ENCODE measurements around the gene RALY. TPM values are rescaled to one million over a fixed set of nuclear protein-coding genes. Genes with fewer than 3 reads are reported as not detected.
A peak's percentile ranks its signal among the peaks of the same experiment; 100 is the strongest.

The RALY gene
- 102 TPM for total RNA-seq
- long read RNA-seq, full-length matches to known transcripts: 117 of 132 reads
- long read RNA-seq, partial matches to known transcripts: 9 of 132 reads
- long read RNA-seq, other reads (novel, unspliced or antisense): 6 of 132 reads

GRCh38 chr20:33993576-33994221 is at the start of gene RALY:
TSS of gene RALY (plus strand) at chr20:33993911. CDS start at chr20:34072075, 78,164 bp downstream.
- ATAC-seq (peak; percentile 91), DNase-seq (ENCODE audit: missing footprints) (peak; percentile 98)
- intact Hi-C loops (cut with DNase I): loop anchor here (1.0 to 5.0 kb wide), 3 partner anchors 46 to 181 kb away; partner anchors contain the start of gene CHMP4B

DNA sequence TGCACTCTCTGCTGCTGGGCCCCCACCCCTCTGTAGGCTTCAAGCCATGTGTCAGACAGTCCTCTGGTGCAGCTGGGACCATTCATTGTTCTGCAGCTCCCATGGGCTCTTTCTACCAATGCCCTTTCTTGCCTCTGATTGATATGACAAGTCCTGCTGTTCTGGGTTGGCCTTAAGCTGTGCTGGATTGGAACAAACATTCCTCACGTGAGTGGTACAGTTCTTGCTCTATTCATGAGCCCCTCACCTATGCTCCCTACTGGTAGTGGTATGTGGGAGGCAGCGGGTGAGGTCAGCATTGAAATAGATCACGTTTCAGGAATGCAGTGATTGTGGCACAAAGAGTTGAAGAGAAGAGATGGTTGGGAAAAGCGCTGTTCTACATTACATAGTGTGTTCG is 48.8 kb upstream of the RALY start:
- ATAC-seq: no peak
- no peak for DNase-seq (ENCODE audit: missing footprints)
- intact Hi-C loops (cut with DNase I): no loop called here

- DNase-seq (ENCODE audit: missing footprints) (no peak), ATAC-seq (no peak)
- intact Hi-C loops (cut with DNase I): no loop called here
Observed at GRCh38 chr20:33945391-33946081, 48.2 kb upstream of the RALY start.

- ATAC-seq (no peak), DNase-seq (ENCODE audit: missing footprints) (no peak)
- intact Hi-C loops (cut with DNase I): no loop called here
Observed at GRCh38 chr20:33947709-33948295, 45.9 kb upstream of the RALY start.

DNA sequence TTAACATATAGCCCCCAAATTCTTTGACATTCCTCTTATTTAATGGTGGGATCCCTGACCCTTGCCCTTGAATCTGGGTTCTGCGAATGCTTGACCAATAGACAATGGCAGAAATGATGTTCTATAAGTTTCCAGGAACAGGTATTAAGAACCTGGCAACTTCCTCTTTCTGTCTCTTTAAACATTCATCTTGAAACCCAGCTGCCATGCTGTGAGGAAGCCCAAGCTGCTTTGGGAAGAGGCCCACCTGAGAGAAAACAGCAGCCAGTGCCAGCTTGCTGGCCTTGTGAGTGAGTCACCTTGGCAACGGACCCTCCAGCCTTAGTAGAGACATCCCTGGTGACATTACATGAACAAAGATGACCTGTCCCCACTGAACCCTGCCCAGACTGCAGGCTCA is 45.2 kb upstream of the RALY start:
- DNase-seq (ENCODE audit: missing footprints) (no peak), ATAC-seq (no peak)
- intact Hi-C loops (cut with DNase I): no loop called here

- ATAC-seq: no peak
- DNase-seq (ENCODE audit: missing footprints): no peak
- intact Hi-C loops (cut with DNase I): no loop called here
Observed at GRCh38 chr20:33951171-33951570, 42.5 kb upstream of the RALY start.

DNA sequence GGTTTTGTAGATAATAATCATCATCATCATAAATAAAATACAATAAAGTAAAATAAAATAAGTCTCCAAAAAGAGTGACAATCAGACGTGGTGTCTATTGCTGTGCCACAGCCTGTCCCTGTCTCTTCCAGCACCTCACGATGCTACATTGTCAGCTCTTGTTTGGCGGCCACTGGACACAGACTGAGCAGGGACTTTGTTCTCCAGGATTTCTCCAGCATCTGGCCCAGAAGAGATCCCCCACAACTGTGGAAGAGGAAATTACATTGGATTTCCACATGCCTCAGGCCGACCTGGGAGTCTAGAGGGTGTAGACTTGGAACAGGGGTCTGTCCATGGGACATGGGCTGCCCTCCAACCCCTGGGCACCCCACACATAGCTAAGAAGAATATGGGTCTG is 39.2 kb upstream of the RALY start:
- intact Hi-C loops (cut with DNase I): no loop called here
- no peak for ATAC-seq
- no peak for DNase-seq (ENCODE audit: missing footprints)

DNA sequence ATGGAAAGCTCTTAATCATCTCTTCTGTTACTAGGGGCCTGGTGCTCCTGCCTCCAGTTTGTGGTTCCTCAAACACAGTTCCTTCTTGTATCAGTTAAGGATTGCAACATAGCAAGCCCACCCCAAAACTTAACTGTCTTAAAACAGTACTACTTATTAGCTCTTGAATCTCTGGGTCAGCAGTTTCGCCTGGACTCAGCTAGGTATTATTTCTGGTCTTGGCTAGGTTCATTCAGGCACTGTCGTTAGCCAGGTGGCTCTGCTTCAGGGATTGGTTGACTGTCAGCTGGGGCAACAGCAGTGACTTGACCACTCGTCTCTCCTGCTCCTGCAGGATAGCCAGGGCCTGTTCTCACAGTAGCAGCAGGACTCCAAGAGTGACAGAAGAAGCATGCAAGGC is 30.0 kb upstream of the RALY start:
- ATAC-seq (no peak), DNase-seq (ENCODE audit: missing footprints) (no peak)
- intact Hi-C loops (cut with DNase I): no loop called here

DNA sequence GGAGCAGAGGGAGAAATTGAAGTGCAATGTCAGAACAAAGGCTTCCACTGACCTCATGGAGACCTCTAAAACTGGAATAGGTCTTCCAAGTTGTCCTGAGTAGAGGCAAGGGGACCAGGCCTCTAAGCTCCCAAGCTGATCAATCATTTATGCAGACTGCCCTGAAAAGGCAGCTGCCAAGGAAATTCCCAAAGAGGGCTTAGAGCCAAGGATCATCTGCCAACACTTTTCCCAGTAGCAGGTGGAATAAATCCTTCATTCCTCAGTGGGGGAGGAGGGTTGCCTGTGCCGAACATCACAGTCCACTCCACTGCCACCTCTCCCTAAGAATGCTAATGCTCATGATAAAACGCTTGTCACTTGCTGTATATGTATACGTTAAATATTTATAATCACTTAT is 29.3 kb upstream of the RALY start:
- ATAC-seq: no peak
- intact Hi-C loops (cut with DNase I): no loop called here
- DNase-seq (ENCODE audit: missing footprints): no peak

DNA sequence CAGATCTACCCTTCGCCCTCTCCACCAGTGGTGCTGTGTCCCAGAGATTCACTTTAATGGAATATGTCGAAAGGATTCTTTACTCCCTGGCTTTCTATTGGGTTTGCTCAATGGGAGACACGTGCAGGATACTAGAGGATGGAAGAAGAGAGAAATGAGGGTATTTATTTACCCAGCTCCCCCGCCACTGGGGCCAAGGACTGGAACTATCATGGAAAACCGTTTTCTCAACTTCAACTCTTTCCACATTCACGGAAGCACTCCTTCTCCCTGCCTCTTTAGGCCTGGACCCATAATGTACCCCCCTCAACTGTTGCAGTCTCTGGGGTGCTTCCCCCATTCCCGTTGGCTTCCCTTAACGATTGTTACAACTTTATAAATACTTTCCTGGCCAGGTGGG is 26.6 kb upstream of the RALY start:
- ATAC-seq: no peak
- intact Hi-C loops (cut with DNase I): no loop called here
- DNase-seq (ENCODE audit: missing footprints): no peak

DNA sequence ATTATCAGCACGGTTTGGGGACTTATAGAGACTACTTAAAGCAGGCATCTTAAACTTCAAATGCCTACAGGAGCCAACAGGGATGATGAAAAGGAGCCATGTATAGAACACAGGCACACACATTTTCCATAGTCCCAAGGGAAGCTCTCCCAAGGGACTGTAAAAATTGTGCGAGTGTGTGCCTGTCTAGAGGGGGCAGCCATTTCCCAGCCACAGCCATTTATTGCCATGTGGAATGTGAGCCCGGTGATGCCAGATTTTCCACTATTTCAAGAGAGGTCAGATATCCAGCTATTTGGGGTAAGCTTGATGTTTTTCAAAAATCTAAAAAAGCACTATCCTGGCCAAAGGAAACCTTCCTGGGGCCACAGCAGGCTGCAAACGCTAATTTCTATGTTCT is 24.1 kb upstream of the RALY start:
- ATAC-seq (no peak), DNase-seq (ENCODE audit: missing footprints) (no peak)
- intact Hi-C loops (cut with DNase I): no loop called here

- DNase-seq (ENCODE audit: missing footprints): no peak
- intact Hi-C loops (cut with DNase I): no loop called here
- no peak for ATAC-seq
Observed at GRCh38 chr20:33970229-33970628, 23.5 kb upstream of the RALY start.

DNA sequence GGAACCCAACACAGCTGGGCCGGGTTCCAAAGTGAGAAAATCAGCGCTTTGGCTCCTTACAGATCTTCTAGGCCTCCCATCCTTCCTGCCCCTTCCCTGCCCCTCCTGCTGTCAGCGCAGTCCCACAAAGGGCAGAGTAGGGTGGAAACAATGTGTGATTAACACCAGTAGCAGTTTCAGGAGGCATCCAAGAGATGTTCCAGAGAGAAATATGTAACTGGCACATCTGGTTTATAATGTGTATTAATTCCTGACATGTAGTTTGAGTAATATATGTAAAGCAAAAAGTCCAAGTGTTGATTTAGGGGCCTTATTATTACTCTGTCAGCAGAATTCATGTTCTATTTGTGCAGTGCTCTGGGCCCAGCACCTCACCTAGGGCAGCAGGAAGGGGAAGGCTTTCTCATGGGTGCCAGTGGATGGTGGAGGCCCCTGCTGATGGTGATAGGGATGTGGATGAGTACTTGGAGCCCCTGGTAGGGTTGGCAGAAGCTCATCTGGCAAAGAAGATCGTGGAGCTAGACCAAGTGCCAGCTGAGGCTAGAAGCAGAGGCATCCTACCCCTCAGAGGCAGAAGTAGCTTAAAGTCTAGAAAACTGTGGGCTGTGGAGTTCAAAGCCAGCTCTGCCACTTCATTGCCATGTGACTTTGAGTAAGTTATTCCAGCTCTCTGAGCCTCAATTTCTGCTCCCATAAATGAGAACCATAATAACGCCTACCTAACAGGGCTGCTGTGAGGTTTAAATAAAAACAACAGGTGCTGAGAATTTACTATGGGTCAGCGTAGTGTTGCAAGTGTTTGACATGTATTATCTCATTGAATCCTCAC is 22.4 kb upstream of the RALY start:
- ATAC-seq (no peak), DNase-seq (ENCODE audit: missing footprints) (no peak)
- intact Hi-C loops (cut with DNase I): no loop called here

DNA sequence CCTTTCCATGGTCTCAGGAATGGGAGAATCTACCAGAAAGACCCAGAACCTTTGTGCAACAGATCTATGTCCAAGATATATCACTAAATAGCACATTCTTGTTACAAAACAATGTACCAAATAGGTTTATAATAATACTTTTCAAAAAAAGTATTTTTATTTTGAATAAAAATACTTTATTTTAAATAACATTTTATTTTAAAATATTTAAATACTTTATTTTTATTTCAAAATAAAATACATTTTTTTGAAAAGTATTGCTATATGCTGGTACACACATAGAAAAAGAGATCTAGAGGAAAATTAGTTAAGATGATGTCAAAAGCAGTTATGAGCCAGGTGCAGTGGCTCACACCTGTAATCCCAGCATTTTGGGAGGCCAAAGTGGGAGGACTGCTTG is 16.8 kb upstream of the RALY start:
- DNase-seq (ENCODE audit: missing footprints) (no peak), ATAC-seq (no peak)
- intact Hi-C loops (cut with DNase I): no loop called here

DNA sequence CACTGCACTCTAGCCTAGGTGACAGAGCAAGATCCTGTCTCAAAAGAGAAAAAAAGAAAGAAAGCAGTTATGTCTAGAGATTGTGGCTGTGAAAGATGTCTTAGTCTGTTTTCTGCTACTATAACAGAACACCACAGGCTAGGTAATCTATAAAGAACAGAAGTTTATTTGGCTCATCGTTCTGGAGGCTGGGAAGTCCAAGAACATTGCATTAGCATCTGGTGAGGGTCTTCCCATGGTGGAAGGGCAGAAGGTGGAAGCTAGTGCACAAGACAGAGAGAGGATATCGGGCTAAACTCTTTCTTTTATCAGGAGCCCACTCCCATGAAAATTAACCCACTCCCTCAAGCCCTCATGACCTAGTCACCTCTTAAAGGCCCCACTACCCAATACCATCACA is 16.2 kb upstream of the RALY start:
- ATAC-seq (no peak), DNase-seq (ENCODE audit: missing footprints) (no peak)
- intact Hi-C loops (cut with DNase I): no loop called here

DNA sequence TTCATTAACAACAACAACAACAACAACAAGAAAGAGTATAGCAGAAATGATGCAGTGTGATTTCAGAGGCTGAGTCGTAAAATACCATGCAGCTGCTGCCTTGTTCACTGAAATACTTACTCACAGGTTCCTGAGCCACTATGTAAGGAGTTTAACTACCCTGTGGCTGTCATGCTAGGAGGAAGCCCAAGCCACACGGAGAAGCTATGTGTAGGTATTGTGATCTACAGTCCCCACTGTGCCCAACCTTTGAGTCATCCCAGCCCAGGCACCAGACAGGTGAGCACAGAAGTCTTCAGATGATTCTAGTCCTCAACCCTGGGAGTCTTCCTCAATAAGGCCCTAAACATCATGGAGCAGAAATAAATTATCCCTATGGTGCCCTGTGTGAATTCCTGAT is 14.6 kb upstream of the RALY start:
- intact Hi-C loops (cut with DNase I): no loop called here
- DNase-seq (ENCODE audit: missing footprints): no peak
- no peak for ATAC-seq

DNA sequence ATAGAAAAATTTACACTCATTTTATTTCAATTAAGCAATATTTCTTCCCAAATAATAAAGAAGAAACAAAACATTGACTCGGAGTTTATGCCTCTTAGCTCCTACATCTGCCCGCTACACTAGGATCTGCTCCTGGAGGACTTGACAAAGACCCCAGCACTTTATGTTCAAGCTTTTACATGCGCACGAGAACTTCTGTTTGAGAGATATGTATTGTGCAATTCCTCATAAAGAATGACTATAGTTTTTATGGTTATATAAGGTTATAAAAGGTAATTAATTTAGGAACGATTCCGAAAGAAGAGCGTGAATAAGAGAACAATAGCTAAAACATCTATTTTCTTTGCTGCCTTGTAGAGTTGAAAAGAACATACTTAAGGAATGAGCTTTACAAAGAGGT is 12.4 kb upstream of the RALY start:
- DNase-seq (ENCODE audit: missing footprints): no peak
- ATAC-seq: no peak
- intact Hi-C loops (cut with DNase I): no loop called here

DNA sequence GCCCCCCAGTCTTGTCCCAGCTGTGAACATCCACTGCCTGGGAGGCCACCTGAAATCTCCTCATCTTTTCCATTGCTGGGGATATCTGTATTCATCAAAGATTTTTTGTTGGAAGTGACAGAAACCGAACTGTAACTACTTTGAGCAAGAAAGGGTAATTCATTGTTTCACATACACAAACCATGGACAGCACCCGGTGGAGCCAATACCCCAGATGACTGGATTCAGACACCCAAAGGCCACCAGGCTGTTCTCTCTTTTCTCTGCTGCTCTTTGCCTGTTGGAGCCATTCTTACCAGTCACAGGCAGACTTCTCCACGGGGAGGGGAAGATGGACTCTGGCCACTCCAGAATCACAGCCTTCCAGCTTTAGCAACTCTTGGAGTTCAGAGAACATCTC is 11.7 kb upstream of the RALY start:
- ATAC-seq (no peak), DNase-seq (ENCODE audit: missing footprints) (no peak)
- intact Hi-C loops (cut with DNase I): no loop called here

DNA sequence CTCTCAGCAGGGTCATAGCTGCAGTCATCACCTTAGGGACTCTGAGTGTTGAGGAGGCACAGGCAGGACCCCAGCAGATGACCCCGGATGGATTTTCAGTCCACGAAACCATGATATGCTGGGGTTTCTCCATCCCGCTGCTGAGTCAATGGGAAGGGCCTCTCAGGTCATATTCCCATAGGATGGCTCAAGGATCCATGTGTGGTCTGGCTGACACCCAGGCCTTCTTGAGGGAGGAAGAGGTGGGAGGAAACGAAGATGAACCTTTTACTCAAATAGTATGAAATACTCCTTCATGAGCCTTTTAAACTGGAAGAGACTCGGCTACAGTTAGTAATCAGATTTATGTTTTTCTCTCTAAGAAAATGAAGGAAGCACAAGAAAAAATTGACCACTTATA is 10.3 kb upstream of the RALY start:
- no peak for ATAC-seq
- intact Hi-C loops (cut with DNase I): no loop called here
- DNase-seq (ENCODE audit: missing footprints): no peak
